GM12873 (cell line): ENCODE measurements around the gene SLC4A1.

ENCODE experiments used
- TF ChIP-seq, protein P1 (sequence below): IDR thresholded peaks from 2 replicates; pipeline ENCODE4 v1.5.1; 2012; ENCODE audit warnings: low read depth, mild to moderate bottlenecking, moderate library complexity, low read length, control low read depth; ENCODE audit not compliant: insufficient read depth; ENCODE audit errors: missing control alignments

Gene SLC4A1

GRCh38 chr17:44211281-44212265 lies 56.4 kb downstream of the SLC4A1 start:
- TF ChIP-seq, protein P1, sequence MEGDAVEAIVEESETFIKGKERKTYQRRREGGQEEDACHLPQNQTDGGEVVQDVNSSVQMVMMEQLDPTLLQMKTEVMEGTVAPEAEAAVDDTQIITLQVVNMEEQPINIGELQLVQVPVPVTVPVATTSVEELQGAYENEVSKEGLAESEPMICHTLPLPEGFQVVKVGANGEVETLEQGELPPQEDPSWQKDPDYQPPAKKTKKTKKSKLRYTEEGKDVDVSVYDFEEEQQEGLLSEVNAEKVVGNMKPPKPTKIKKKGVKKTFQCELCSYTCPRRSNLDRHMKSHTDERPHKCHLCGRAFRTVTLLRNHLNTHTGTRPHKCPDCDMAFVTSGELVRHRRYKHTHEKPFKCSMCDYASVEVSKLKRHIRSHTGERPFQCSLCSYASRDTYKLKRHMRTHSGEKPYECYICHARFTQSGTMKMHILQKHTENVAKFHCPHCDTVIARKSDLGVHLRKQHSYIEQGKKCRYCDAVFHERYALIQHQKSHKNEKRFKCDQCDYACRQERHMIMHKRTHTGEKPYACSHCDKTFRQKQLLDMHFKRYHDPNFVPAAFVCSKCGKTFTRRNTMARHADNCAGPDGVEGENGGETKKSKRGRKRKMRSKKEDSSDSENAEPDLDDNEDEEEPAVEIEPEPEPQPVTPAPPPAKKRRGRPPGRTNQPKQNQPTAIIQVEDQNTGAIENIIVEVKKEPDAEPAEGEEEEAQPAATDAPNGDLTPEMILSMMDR: no peak

DNA sequence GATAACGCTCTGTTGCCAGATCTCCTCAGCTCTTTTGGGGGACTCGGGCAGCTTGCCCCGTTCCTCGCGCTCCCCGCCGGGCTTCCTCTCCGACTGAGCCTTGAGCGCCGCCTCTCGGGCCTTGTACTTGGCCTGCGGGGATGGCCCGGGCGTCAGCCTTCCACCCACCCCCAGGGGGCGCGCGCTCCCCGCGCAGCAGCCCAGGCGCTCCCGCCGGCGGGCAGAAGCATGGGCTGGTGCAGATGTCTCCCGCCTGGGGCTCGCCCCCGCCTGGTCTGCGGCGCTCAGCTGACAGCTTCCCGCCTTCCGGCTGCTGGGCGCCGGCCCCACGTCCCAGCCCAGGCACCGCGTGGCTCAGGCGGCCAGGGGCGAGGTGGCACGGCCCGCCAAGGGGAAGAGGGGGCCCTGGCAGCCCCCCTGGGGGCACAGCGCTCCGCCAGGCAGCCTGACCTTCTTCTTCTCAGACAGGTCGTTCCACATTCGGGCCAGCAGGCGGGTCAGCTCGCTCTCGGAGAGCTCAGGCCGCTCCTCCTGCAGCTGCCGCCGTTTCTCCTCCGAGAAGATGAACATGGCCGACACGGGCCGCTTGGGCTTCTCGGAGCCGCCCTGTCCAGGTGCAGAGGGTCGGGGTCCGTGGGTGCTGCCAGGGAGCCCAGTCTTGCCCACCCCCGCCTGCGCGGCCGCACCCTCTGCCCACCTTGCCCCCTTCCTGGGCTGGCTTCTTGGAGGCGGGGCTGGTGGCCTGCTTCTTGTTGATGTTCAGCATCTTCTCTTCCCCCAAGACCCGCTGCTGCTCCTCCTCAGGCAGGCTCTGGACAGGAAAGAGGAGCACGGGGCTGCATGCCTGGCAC lies 57.4 kb downstream of the SLC4A1 start:
- TF ChIP-seq, protein P1: peak; percentile 98

- TF ChIP-seq, protein P1: no peak
Observed at GRCh38 chr17:44209786-44210341, 58.1 kb downstream of the SLC4A1 start.

GRCh38 chr17:44207743-44208142 lies 60.2 kb downstream of the SLC4A1 start:
- TF ChIP-seq, protein P1: no peak

GRCh38 chr17:44207319-44207718 lies 60.6 kb downstream of the SLC4A1 start:
- TF ChIP-seq, protein P1: no peak

- TF ChIP-seq, protein P1: no peak
Observed at GRCh38 chr17:44206825-44207155, 61.1 kb downstream of the SLC4A1 start.
